HG03097 (cell line): ENCODE results near the gene ACOX3.
"Not testable (repeated sequence)": the region's sequence is repeated elsewhere in the genome, so short reads cannot be mapped to it uniquely, and the experiment has no call there.

Source experiments
- ATAC-seq: cut with Tn5 transposase; IDR thresholded peaks from one replicate; pipeline ENCODE4 v1.9.1; 2021; ENCODE audit not compliant: unreplicated experiment, low FRiP score

ACOX3 gene

GRCh38 chr4:8343967-8344331 is 96.6 kb downstream of the ACOX3 start:
- no peak for ATAC-seq

DNA sequence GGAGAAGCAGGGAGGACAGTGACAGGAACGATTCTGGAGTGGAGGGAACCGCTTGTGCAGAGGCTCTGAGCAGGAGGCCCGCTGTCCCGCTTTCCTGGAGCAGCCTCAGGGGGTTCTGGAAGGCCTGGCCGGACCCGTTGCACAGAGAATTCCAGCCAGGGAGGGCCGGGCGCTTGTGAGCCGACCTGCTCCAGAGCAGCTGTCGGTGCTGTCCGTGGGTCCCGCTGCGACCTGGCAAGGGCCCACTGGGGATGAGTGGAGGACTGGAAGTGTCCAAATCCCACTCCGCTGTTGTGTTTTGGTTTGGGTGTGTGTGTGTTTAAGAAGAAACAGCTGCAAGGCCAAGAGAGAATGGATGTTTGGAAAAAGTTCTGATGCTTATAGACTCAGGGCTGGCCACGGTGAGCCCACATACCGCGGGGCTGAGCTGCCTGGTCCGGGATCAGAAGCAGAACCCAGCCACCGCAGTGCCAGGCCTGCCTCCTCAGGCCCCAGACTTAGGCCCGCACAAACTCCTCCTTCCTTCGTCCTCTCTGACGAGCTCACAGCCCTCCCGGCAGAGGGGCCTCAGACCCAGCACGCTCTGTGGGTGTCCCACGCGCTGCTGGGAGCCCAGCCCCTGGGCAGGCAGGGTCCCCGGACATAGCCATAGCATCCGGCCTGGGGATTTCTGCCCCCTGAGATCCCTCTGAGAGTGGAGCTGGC is 97.1 kb downstream of the ACOX3 start:
- ATAC-seq: no peak

- no peak for ATAC-seq
These were observed 97.8 kb downstream of the ACOX3 start for GRCh38 chr4:8342651-8343261.

GRCh38 chr4:8341691-8342090 is 98.8 kb downstream of the ACOX3 start:
- ATAC-seq: no peak

GRCh38 chr4:8341281-8341680 is 99.2 kb downstream of the ACOX3 start:
- ATAC-seq: not testable (repeated sequence)

DNA sequence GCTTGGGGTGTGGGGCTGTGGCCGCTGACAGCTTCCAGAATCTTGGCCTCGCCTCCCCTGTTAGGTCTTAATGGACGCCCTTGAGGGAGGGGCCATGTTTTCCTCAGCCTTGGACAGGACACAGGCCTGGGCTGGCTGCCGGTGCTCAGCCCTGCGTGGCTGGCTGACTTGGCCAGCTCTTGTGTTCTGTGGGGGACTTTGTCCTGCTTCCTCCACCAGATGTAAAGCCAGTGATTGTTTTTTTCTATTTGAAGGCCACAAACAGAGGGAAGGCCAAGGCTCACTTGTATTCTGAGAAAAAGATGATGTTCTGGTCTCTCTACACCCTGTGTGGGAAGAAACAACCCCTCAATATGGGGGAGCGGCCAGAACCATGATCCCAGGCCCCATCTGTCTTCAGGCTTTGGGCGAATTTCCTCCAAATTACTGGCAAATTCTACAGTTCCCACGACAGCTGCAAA is 99.7 kb downstream of the ACOX3 start:
- no peak for ATAC-seq

DNA sequence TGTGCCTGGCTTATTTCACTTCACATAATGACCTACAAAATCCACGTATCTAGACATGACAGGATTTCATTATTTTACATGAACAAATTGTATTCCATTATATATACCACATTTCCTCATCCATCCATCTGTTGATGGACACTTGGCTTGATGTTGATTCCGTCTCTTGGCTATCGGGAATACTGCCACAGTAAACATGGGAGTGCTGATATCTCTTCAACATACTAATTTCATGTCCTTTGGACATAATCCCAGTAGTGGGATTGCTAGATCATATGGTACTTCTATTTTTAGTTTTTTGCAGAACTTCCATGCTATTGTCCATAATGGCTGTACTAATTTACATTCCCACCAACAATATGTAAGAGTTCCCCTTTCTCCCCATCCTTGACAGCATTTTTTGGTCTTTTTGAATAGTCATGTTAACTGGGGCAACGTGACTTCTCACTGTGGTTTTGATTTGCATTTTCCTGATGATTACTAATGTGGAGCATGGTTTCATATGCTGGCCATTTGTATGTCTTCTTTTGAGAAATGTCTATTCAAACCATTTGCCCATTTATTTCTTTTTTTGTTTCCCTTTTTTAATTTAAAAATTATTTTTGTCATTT is 102.1 kb downstream of the ACOX3 start:
- no peak for ATAC-seq

DNA sequence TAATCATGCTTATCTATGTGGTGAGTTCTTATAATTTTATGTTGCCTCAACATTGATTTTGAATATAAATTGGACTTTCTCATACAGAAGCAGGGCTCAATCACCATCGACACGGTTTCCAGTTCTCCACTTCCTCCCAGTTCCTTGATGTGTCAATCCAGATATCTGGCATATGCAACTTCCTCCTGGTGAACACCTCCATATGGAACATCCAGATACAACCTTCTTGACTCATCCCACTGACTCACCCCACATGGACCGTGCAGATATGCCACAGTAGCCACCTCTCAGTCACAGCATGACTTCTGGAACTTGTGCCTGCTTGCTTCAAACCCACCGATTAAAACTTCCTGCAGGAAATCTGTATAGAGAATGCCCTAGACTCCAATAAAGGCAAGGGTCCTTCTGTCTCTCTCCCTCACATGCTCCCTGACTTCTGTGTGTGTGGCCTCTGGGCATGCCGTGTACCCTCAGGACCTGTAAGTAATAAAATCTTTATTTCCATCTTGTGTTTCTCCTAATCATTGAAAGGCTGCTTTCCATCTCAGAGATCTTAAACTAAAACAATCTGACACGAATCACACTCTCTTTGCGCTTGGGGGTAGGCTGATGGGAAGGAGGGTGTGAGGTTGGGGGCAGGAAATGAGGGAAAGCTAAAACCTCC is 104.0 kb downstream of the ACOX3 start:
- no peak for ATAC-seq

- ATAC-seq: no peak
These were observed 104.7 kb downstream of the ACOX3 start for GRCh38 chr4:8335848-8336247.

- no peak for ATAC-seq
These were observed 105.6 kb downstream of the ACOX3 start for GRCh38 chr4:8334786-8335460.

DNA sequence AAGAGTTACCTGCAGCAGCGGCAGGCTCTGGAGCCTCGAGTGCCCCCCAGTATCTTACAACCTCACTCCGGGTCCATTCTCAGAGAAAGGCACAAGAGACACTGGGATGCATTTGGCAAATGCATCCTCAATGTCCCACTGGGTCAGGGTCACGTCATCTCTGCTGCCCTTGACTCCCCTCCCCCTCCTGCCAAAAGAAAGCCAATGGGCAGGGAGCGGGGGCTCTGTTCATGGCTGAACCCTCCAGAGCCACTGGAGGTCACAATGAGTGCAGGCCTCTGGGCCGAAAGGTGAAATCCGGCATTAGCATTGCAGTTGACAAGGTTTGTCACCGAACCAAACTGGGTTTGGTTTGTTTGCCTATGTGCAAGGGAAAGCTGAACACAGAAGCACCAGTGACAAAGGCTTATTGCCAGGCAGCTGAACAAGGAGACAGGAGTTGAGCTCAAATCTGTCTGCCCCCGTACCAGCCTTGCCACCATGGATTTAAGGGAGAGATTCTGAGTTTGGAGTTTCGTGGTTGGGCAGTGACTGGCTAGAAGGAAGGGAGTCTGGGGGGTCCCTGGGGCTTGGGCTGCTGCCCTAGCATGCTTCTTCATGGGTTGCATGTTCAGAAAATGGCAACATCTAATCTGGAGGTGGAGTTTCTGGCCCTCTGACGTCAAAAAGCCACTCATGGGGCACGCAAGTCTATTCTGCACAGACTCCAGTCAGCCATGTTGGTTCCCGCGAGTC is 106.6 kb downstream of the ACOX3 start:
- no peak for ATAC-seq

DNA sequence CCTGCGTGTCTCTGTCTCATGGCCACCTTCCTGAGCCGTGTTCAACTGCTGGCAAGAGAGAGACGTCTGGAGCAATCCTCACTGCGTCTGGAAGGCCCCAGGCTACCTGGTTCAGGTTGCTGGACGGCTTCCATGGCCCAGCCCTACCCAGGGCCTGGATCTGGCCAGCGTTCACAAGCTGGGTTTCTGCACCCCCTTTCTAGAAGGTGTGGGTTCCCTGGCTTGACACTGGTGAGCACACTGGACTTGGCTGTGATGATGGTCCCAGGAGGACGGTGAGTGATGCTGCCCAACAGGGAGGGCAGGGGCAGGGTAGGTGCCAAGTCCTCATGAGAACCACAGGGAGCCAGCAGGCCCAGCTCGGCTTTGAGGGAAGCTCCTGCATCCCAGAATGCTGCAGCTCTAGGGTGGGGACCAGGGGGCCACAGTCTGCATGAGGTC is 107.6 kb downstream of the ACOX3 start:
- no peak for ATAC-seq

GRCh38 chr4:8332038-8332857 is 108.3 kb downstream of the ACOX3 start:
- no peak for ATAC-seq

DNA sequence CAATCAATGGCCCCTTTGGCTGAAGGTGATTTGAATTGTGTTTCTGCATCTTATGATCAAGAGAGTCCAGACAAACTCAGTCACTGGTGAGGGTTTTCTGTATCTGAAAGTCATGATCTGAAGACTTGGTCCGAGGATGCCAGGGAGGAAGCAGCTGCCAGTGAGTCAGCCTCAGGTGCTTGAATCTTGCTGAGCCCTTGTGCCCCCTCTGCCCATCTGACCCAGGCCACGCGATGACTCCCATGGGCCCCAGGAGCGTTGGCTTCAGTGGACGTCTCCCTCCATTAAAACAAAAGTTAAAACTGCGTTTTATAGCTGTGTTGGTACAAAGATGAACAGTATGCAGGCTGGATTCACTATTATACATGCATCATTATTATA is 109.0 kb downstream of the ACOX3 start:
- no peak for ATAC-seq

DNA sequence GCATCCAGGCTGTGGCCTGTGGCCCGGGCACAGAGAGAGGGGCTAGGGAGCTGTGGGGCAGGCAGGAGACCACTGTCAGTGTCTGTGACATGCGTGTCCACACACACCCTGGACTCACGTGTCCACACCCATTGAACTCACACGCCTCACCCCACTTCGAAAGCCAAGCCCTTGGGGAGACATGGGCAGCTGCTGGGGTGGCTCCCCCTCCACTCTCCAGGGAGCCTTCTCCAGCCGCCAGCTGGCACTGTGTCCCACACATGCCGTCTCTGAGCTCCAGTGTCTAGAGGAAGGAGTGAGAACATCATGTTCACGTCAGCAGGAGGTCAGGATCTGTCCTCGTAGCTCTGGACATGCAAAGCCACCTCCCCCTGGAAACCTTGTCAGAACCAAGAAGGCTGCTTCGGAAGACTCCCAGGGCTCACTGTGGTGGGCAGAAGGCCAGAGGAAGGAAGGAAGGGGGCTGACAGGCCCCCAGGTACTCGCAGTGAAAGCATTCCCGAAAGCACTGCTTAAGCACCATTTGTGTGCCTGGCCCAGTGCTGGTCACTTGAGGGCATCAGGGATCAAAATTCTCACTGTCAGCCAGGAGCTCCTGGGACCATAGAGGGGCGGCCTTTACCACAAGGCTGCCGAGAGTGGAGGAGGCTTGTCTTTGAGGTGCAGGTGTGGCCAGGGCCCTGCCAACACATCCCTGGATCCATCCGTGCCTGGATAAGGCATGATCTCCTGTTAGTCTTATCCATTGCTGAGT is 109.5 kb downstream of the ACOX3 start:
- no peak for ATAC-seq

DNA sequence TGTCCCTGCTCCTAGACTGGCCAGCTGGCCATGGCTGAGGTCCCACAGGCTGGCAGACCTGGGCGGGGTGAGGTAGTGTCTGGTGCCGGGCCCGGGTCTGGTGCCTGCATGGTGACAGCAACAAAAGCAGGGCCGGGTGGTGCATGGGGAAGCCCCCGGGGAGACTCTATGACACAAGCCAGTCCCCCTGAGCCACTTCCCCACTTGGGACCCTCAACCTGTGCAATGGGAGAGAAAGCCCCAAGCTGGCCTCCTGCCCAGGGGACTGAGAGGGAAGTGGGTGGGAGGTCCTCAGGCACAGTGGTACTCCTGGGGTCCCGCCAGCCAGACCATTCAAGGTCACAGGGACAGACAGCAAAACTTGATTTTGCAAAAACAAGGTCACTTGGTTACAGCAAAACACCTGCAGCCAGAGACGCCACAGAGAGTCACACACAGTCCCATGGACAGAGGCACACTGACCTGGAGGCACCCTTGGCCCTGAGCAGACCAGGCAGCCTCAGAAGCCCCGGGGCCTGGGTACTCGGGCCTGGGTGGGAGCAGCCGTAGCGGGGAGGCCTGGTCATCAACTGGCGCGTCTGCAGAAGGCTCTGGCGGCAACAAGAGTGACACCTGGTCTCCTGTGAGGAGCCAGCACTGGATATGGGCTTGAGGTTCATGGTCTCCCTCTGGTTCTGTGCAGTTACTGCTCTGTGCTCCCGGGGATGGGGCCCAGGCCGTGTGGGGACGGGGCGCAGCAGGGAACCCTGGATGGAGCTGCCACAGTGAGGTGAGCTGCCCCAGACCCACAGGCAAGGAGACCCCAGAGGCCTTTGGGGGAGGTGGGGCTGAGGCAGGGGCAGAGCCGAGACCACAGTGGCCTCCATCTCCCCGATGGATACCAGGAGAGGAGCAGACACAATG is 110.4 kb downstream of the ACOX3 start:
- ATAC-seq: no peak

- no peak for ATAC-seq
These were observed 111.0 kb downstream of the ACOX3 start for GRCh38 chr4:8329560-8329858.
